Mammary epithelial cell (primary cell): ENCODE data around the gene SGO1.

Experiments
- EZH2 ChIP-seq: IDR thresholded peaks from 2 replicates; pipeline ENCODE4 v1.6.1; 2012; ENCODE audit warnings: low read length, inconsistent platforms, borderline replicate concordance
- TF ChIP-seq, protein P1 (sequence below), 2 donors: IDR thresholded peaks in 1 of 2; conservative IDR thresholded peaks in 1 of 2; 2 replicates each; pipeline ENCODE4 v1.5.1; 2011 to 2012; ENCODE audit warnings: inconsistent platforms in 2 of 2, low read length in 2 of 2, mild to moderate bottlenecking in 2 of 2, control low read depth in 1 of 2, low read depth in 1 of 2; ENCODE audit not compliant: insufficient read depth in 1 of 2; ENCODE audit errors: extremely low read depth in 1 of 2

DNA sequence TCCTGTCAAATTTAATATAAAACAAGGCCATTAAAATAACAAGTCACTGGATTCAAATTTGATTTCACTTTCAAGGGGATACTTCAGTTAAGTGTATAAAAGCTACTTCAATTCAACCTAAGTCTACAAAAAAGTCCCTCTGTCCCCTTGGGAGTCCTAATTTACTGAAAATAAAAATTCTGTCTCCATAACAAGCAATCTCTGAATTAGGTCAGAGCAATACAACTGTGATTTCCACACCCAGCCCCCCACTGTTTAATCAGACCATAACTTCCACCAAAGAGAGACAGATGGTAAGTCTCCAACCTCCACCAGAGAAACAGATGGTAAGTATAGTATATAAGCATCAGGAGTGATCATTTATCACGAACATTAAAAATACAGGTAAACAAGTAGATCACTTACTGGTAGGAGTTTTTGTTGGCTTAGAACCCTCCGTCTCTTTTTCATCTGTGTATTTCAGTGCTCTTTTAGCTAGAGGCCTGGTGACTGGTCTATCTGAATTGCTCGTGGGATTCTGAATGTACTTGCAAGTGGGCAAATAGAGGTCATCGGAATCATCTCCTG is 12.1 kb downstream of the SGO1 start:
- no peak for TF ChIP-seq EZH2
- TF ChIP-seq, protein P1, sequence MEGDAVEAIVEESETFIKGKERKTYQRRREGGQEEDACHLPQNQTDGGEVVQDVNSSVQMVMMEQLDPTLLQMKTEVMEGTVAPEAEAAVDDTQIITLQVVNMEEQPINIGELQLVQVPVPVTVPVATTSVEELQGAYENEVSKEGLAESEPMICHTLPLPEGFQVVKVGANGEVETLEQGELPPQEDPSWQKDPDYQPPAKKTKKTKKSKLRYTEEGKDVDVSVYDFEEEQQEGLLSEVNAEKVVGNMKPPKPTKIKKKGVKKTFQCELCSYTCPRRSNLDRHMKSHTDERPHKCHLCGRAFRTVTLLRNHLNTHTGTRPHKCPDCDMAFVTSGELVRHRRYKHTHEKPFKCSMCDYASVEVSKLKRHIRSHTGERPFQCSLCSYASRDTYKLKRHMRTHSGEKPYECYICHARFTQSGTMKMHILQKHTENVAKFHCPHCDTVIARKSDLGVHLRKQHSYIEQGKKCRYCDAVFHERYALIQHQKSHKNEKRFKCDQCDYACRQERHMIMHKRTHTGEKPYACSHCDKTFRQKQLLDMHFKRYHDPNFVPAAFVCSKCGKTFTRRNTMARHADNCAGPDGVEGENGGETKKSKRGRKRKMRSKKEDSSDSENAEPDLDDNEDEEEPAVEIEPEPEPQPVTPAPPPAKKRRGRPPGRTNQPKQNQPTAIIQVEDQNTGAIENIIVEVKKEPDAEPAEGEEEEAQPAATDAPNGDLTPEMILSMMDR (conservative IDR thresholded peaks at IDR 0.05 in 1 of 2, IDR thresholded peaks at IDR 0.05 in 1 of 2; ENCODE audit: extremely low read depth in 1 of 2, insufficient read depth in 1 of 2, low read depth in 1 of 2, low read length in 2 of 2): no peak
